ENCODE measurements around the gene SNAP47. TPM values are rescaled to one million over a fixed set of nuclear protein-coding genes. Genes with fewer than 3 reads are reported as not detected.

The SNAP47 gene
- total RNA-seq, 4 donors from 2014 or later, result 24.1 to 49.0 (median 38.4) TPM

GRCh38 chr1:227785094-227785804 lies 50.0 kb downstream of the SNAP47 start:
- Histone ChIP-seq H3K36me3 (no peaks in the 10 kb centered on the region), H3K4me3 (no peak overlapping the region), H3K27me3 (peaks cover 7% of the 10 kb centered on the region), H3K27ac (no peak overlapping the region), H3K4me1 (peaks cover 14 to 25% (median 19%) of the 10 kb centered on the region in 4 donors), H3K9me3 (no peaks in the 10 kb centered on the region)
- TF ChIP-seq POLR2AphosphoS5 (IDR thresholded peaks at IDR 0.05) (no peak), CTCF (IDR thresholded peaks at IDR 0.05) (no peak), EP300 (IDR thresholded peaks at IDR 0.05; ENCODE audit: low read depth) (no peak), POLR2A (IDR thresholded peaks at IDR 0.05) (no peak)
- 85 to 91% methylated on average over 8 to 13 of the region's 13 CpGs for WGBS, 2 donors (ENCODE audit: low coverage in 1 of 2)
- no peak for DNase-seq
- intact Hi-C loops (cut with DNase I; ENCODE audit: low total_unique reads) (loop anchor here (5.0 kb wide), 2 partner anchors 58 to 1397 kb away; no protein-coding TSS in a partner anchor), in situ Hi-C loops (cut with MboI; ENCODE audit: low pct_ligation_motif_present in 1 of 4, low pct_unique_long_range_greater_than_20kb in 1 of 4, low sequenced_read_pairs in 3 of 4) (no loop called here)

- H3K36me3 ChIP-seq, result no peaks in the 10 kb centered on the region
- peaks cover 7% of the 10 kb centered on the region for H3K27me3 ChIP-seq
- no peak for TF ChIP-seq CTCF (IDR thresholded peaks at IDR 0.05)
- no peak for TF ChIP-seq POLR2AphosphoS5 (IDR thresholded peaks at IDR 0.05)
- intact Hi-C loops (cut with DNase I; ENCODE audit: low total_unique reads), result loop anchor here (5.0 kb wide), 2 partner anchors 59 to 1396 kb away; no protein-coding TSS in a partner anchor
- H3K4me3 ChIP-seq, result peak overlapping the region in 1 of 4 donors; percentile 55
- H3K27ac ChIP-seq, result no peak overlapping the region
- in situ Hi-C loops (cut with MboI; ENCODE audit: low pct_ligation_motif_present in 1 of 4, low pct_unique_long_range_greater_than_20kb in 1 of 4, low sequenced_read_pairs in 3 of 4), result no loop called here
- no peak for DNase-seq
- no peaks in the 10 kb centered on the region for H3K9me3 ChIP-seq
- H3K4me1 ChIP-seq, result peaks cover 14 to 25% (median 19%) of the 10 kb centered on the region in 4 donors
- 59% methylated on average over 19 of the region's 19 CpGs; no CpG with 5 or more reads in 1 of the 2 donors for WGBS, 2 donors (ENCODE audit: low coverage in 1 of 2)
These were observed 50.8 kb downstream of the SNAP47 start for GRCh38 chr1:227785805-227786671.

DNA sequence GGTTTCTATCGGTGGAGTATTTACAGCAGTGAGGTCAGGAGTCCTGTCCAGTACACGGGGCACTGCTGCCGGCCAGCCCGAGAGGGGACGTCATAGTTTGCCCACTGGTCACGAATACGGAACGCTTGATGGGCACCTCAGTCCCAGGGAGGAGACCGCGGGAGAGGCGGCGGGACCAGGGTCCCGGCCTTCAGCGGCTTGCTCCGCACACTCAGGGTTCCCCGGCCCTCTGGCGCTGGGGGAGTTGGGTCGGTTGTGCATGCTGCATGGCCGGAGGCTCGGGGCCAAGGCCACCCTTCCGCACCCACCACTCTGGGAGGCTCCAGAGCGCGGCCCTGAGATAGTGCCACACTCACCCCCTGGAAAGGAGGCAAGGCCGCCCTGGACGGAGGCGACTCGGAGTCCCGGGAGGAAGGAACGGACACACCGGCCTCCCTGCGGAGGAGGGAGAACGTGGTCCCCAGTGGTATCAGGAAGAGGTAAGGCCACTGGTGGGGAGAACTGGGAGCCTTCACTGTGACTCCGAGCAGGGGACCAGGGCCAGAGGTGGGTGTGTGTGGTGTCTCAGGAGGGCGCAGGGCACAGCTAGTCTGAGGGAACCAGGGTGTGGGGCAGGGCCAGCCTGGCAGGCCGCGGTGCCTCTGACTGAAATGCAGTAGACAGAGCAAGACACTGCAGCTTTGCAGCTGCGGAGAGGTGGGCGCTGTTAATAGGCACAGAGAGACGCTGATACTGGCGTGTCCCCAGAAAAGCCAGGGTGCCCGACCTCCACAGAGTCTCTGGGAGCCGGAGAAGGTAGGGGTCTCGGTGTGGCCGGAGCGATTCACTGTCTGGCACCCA lies 51.7 kb downstream of the SNAP47 start:
- peaks cover 14 to 25% (median 19%) of the 10 kb centered on the region in 4 donors for H3K4me1 ChIP-seq
- H3K36me3 ChIP-seq, result no peaks in the 10 kb centered on the region
- H3K4me3 ChIP-seq, result peak overlapping the region; percentile 38 to 55 (median 51)
- H3K9me3 ChIP-seq, result no peaks in the 10 kb centered on the region
- peak; percentile 43 for DNase-seq
- in situ Hi-C loops (cut with MboI; ENCODE audit: low pct_ligation_motif_present in 1 of 4, low pct_unique_long_range_greater_than_20kb in 1 of 4, low sequenced_read_pairs in 3 of 4) (no loop called here), intact Hi-C loops (cut with DNase I; ENCODE audit: low total_unique reads) (loop anchor here (5.0 kb wide), 2 partner anchors 60 to 1395 kb away; no protein-coding TSS in a partner anchor)
- peak overlapping the region; percentile 69 to 80 (median 76) for H3K27ac ChIP-seq
- H3K27me3 ChIP-seq, result peaks cover 7% of the 10 kb centered on the region
- TF ChIP-seq POLR2AphosphoS5 (IDR thresholded peaks at IDR 0.05), result no peak
- no peak for TF ChIP-seq EP300 (IDR thresholded peaks at IDR 0.05; ENCODE audit: low read depth)
- TF ChIP-seq POLR2A (IDR thresholded peaks at IDR 0.05), result no peak
- no peak for TF ChIP-seq CTCF (IDR thresholded peaks at IDR 0.05)
- 44% methylated on average over 44 of the region's 45 CpGs; no CpG with 5 or more reads in 1 of the 2 donors for WGBS, 2 donors (ENCODE audit: low coverage in 1 of 2)
